Measurements from ENCODE around the gene CIZ1.
"Not testable (repeated sequence)": the region's sequence is repeated elsewhere in the genome, so short reads cannot be mapped to it uniquely, and the experiment has no call there.

CIZ1 gene

GRCh38 chr9:128190516-128191405, 611 bp downstream of the CIZ1 start:
- no peak for DNase-seq (ENCODE audit: low read depth in 2 of 2)

GRCh38 chr9:128190013-128190412, 1.4 kb downstream of the CIZ1 start:
- no peak for DNase-seq (ENCODE audit: low read depth in 2 of 2)

- DNase-seq (ENCODE audit: low read depth in 2 of 2) = no peak
Measured at GRCh38 chr9:128188209-128188608, 3.2 kb downstream of the CIZ1 start.

DNA sequence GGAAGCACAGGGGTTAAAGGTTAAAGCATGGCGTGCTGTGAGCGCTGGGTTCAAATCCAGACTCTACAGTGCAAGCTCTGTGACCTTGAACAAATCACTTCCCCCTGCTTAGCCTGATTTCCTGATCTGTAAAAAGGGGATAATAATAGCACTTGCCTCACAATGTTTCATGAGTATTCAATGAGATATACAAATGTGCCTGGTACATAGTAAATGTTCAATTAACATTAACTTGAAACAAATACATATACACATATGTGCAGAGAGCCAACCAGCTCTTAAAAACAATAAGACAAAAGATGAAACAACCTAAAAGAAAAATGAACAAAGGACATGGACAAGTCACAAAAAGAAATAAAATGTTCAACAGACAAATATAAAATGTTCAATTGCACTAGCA, 4.0 kb downstream of the CIZ1 start:
- DNase-seq (ENCODE audit: low read depth in 2 of 2) = no peak

DNA sequence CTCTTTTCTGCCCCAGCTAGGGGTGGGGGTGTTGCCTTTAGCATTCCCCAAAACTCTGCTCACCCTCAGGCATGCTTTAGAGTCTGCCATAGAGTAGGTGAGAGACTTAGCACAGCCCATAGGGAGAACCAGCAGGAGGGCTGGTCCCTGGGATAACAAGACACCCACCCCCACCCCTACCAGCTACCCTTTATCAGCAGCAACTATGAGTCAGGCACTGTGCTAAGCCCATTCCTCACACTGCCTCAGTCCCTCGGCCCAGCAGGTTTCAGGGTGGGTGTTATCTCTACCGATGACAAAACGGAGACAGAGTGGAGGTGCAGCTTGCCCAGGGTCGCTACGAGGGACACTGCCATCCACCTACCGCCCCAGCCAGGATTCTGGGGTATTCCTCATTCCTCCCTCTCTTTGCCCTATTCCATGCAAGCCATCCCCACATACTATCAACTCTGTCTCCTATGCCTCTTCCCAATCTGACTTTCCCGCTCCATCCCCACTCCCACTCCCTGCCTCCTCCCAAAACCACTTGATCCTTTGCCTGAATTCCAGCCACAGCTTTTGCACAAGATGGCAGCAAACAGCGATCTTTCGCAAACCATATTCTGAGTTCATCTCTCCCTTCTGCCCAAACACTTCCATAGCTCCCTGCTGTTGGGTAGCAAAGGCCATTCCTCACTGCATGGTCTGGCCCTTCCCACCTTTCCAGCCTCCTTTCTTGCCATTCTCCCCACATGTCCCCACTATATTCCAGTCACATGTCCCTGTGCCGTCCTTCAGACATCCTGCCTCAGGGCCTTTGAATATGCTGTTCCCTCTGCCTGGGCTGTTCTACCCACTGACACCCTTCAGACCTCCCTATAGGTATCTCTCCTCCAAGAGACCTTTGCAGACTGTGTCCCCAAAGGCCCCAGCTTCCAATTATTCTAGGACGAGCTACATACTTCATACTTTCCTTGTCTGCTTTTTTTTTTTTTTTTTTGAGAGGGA, 5.1 kb downstream of the CIZ1 start:
- no peak for DNase-seq (ENCODE audit: low read depth in 2 of 2)

DNA sequence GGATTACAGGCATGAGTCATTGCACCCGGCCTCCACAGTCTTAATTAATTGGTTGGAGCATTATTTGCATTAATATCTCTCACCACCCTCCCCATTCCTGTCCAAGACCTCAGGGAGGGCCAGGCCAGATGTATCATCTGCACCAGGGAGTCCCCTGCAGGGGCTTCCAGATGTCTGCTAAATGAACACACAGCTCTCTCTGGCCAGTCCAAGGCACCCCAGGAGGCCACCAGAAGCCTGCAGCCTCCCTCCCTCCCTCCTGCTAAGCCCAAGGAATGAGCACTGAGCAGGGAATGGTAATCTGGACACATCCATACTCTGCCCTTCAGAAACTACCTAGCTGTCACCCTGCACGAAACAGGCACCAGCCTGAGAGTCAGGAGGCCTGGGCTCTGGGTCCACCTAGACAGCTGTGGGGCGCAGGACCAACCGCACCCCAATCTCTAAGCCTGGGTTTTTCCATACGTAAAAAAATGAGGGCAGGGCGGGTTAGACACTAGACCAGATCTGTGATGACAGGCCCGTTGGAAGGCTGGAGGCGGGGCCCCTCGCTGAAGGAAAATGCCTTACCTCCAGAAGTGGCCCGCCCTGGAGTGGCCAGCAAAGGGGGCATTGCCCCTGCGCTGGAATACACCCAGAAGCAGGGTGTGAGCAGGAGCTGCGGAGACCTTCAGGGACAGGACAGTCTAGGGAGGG, 8.3 kb downstream of the CIZ1 start:
- DNase-seq (ENCODE audit: low read depth in 2 of 2) = no peak

- not testable (repeated sequence) for DNase-seq (ENCODE audit: low read depth in 2 of 2)
Measured at GRCh38 chr9:128181480-128181879, 9.9 kb downstream of the CIZ1 start.

DNA sequence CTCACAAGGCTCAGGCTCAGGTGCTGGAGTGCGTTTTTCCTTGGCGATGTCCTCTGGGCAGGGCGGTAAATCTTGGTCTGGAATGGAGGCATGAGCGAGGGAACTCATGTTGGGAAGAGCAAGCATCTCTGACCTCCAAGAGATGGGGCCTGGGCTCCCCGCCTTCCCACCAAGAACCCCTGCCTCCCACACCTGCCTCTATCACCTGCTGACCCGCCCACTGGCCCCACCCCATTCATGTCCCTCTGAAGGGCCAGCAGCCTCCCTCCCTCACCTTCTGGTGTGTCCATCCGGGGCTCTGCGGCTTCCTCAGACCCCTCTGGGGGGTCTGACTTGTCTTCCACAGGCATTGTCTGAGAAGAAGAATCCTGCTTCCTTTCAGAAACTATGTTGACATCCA, 10.9 kb downstream of the CIZ1 start:
- DNase-seq (ENCODE audit: low read depth in 2 of 2) = no peak

GRCh38 chr9:128180001-128180400, 11.4 kb downstream of the CIZ1 start:
- DNase-seq (ENCODE audit: low read depth in 2 of 2) = no peak

- DNase-seq (ENCODE audit: low read depth in 2 of 2) = no peak
Measured at GRCh38 chr9:128178806-128179431, 12.5 kb downstream of the CIZ1 start.

- DNase-seq (ENCODE audit: low read depth in 2 of 2) = no peak
Measured at GRCh38 chr9:128175726-128176125, 15.6 kb downstream of the CIZ1 start.

GRCh38 chr9:128175102-128175563, 16.2 kb downstream of the CIZ1 start:
- no peak for DNase-seq (ENCODE audit: low read depth in 2 of 2)

- DNase-seq (ENCODE audit: low read depth in 2 of 2) = no peak
Measured at GRCh38 chr9:128174062-128174461, 17.3 kb downstream of the CIZ1 start.

DNA sequence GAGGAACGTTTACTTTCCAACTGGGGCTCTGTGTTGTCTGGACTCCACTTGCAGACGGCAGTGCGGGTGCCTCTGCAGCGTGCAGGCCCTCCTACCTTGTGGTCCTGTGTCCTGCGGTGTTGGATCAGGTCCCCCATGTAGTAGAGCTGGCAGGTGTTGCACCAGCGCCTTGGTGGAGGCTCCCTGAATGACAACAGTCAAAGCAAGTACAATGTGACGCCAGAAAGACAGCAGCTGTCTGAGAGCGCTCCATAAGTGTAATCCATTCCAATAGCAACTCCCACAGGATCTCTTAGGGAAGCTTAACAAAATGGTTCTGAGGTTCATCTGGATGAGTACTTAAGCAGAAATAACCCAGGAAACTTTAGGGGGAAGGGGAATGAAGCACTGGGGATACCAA, 21.4 kb downstream of the CIZ1 start:
- DNase-seq (ENCODE audit: low read depth in 2 of 2) = no peak

GRCh38 chr9:128169492-128169891, 21.9 kb downstream of the CIZ1 start:
- no peak for DNase-seq (ENCODE audit: low read depth in 2 of 2)

DNA sequence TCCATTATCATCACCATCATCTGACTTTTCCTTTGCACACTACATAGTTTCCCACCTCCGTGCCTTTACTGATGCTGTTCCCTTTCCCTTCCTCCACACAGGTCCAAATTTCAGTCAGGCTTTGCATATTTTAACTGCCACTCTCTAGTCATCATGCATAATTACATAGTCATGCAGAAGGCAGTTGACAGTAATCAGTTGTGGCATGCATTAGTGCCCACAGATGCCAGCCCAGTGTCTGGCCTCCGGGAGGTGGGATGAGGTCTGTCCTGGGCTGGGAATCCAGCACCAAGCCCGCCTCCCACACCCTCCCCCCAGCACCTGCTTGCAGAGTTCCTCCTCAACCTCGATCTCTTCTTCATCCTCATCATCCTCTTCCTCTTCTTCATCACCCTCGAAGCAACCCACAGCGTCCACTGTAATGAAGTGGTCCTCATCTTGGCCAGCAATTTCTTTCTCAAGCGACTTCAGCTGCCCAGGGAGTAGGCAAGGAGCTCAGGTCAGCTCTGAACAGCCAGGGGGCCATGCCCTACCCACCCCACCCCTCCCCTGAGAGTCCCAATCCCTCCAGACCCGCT, 22.6 kb downstream of the CIZ1 start:
- no peak for DNase-seq (ENCODE audit: low read depth in 2 of 2)

DNA sequence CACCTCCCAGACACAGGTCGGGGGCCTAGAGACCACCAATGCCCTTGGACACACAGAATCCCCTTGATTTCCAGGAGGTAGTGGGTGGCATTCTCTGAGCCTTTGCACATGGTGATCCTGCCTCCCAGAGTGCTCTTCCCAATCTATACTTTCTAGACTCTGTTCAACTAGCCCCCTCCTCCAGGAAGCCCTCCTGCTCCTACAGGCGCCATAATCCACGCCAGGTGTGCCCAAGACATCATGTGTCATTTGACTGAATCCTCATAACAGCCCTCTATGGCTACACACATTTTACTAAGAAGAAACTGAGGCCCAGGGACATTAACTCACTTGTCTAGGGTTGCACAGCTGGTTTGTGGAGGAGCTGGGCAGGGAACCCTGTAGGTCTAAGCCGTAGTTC, 24.2 kb downstream of the CIZ1 start:
- DNase-seq (ENCODE audit: low read depth in 2 of 2) = no peak

DNA sequence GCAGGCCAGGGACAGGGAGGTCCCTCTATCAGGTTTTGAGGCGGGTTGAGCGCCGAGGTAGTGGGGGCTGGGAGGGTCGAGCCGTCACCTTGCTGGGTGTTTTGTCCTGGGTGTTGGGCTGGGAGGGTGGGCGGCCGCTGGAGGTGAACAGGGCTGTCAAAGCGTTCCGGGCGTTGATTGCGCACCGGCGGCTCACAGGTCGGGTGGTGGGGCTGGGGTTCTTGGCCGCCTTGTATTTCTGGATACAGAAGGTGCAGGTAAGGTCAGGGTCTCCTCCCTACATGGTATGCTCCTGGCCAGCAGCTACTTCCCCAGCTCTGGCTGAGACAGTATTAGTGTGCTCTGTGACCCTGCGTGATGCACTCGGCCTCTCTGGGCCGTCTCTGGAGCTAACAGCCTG, 25.2 kb downstream of the CIZ1 start:
- DNase-seq (ENCODE audit: low read depth in 2 of 2) = no peak

- DNase-seq (ENCODE audit: low read depth in 2 of 2) = no peak
Measured at GRCh38 chr9:128164307-128164885, 27.0 kb downstream of the CIZ1 start.

DNA sequence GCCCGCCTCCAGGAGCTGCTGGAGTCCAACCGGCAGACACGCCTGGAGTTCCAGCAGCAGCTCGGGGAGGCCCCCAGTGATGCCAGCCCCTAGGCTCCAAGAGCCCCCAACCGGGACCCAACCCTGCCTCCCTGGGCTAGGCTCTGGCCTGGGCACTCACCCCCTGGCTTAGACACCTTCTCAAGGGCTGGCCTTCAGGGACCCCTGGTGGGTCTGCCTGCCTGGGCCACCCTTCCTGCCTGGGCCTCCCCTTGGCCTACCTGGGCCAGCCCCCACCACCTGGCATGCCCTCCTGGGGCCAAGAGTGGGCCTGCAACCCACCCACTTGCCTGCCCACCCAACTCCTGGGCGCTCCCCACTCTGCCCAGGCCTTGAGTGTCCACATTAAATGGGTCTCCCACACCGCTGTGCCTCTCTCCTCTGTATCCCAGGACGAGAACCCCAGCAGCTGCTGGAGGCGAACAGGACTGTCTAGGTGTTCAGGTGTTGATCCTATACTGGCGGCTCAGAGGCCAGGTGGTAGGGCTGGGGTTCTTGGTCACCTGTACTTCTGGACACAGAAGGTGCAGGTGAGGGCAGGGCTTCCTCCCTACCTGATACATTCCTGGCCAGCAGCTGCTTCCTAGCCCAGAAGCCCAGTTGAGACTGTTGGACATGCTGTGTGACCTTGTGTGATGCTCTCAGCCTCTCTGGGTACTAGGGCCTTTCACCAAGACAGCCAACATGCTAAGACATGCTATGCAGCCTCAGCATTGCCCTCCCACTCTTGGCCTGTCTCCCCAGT, 27.7 kb downstream of the CIZ1 start:
- no peak for DNase-seq (ENCODE audit: low read depth in 2 of 2)

Data from stimulated activated CD8-positive, alpha-beta memory T cell treated with anti-CD3 and anti-CD28 coated beads, Interleukin-15, amount 100 ng/mL, for 48 hours (primary cell).